Adrenal gland (tissue), 5 donors: ENCODE results near the gene ZNF578.
"Not testable (repeated sequence)": the region's sequence is repeated elsewhere in the genome, so short reads cannot be mapped to it uniquely, and the experiment has no call there.

Experiments
- CTCF ChIP-seq, 6 experiments: fragments of 450-650 bp in 4 of 6; fragments of 200-600 bp in 2 of 6; sonication (generic) in 1 of 6; IDR thresholded peaks; 1 replicate in 5 of 6; 2 replicates in 1 of 6; pipeline versions ENCODE4 v1.5.1 to v1.8.0; 2016 to 2021; ENCODE audit warnings: antibody characterized with exemption in 6 of 6, mild to moderate bottlenecking in 2 of 6, moderate library complexity in 1 of 6
- POLR2A ChIP-seq, 2 donors: fragments of 450-650 bp; IDR thresholded peaks; one replicate each; pipeline ENCODE4 v1.6.1; 2017; ENCODE audit warnings: antibody characterized with exemption in 2 of 2, mild to moderate bottlenecking in 2 of 2, moderate library complexity in 1 of 2
- donor health status: DM: no; HTN: no; CAD: no.

GRCh38 chr19:52484111-52484743 lies 30.9 kb downstream of the ZNF578 start:
- not testable (repeated sequence) for TF ChIP-seq CTCF, POLR2A (IDR thresholded peaks at IDR 0.05)
